HL-60 (cell line): Measurements from ENCODE around the gene ARAP2.

Experiments used
- DNase-seq, 2 experiments: peaks; one replicate each; pipeline ENCODE4 v3.0.0-alpha.2; 2010 to 2020; ENCODE audit warnings: low read depth in 1 of 2, low spot score in 1 of 2
- H3K27ac ChIP-seq: fragments of 250-450 bp; sonication (Bioruptor Pico); replicated peaks from 2 replicates; pipeline ENCODE4 v1.5.1; 2020; ENCODE audit warnings: mild to moderate bottlenecking, moderate library complexity
- H3K27me3 ChIP-seq: fragments of 250-450 bp; sonication (Bioruptor Pico); 2 replicates; pipeline ENCODE4 v1.5.1; 2021; ENCODE audit warnings: mild to moderate bottlenecking, moderate library complexity; ENCODE audit not compliant: insufficient read depth, poor library complexity, severe bottlenecking
- H3K4me3 ChIP-seq: replicated peaks from 2 replicates; pipeline ENCODE4 v1.5.1; 2011; ENCODE audit warnings: mild to moderate bottlenecking, control low read depth, low read length; ENCODE audit not compliant: insufficient read depth
- CTCF ChIP-seq: IDR thresholded peaks from one replicate; pipeline ENCODE4 v1.5.1; 2011; ENCODE audit warnings: low read length, control low read depth, inconsistent platforms; ENCODE audit not compliant: insufficient read depth
- GABPA ChIP-seq: IDR thresholded peaks from 2 replicates; pipeline ENCODE4 v1.6.1; 2012; ENCODE audit warnings: low read depth
- POLR2AphosphoS5 ChIP-seq: IDR thresholded peaks from 2 replicates; pipeline ENCODE4 v1.6.1; 2012; ENCODE audit warnings: low read depth
- REST ChIP-seq: IDR thresholded peaks from 2 replicates; pipeline ENCODE4 v1.6.1; 2012; ENCODE audit warnings: low read depth; ENCODE audit not compliant: insufficient replicate concordance
- SPI1 ChIP-seq: IDR thresholded peaks from 2 replicates; pipeline ENCODE4 v1.6.1; 2012; ENCODE audit warnings: low read depth, mild to moderate bottlenecking, borderline replicate concordance

Gene ARAP2

GRCh38 chr4:36041340-36041739 lies 203.0 kb downstream of the ARAP2 start:
- TF ChIP-seq GABPA, result no peak
- no peak for TF ChIP-seq CTCF
- TF ChIP-seq POLR2AphosphoS5, result no peak
- TF ChIP-seq SPI1, result no peak
- TF ChIP-seq REST, result no peak
- no peak for DNase-seq
- Histone ChIP-seq H3K27ac (no peak overlapping the region), H3K4me3 (no peak overlapping the region), H3K27me3 (no peaks in the 10 kb centered on the region)

GRCh38 chr4:36039026-36039425 lies 205.3 kb downstream of the ARAP2 start:
- TF ChIP-seq CTCF (no peak), REST (no peak), SPI1 (no peak), POLR2AphosphoS5 (no peak), GABPA (no peak)
- Histone ChIP-seq H3K4me3 (no peak overlapping the region), H3K27me3 (no peaks in the 10 kb centered on the region), H3K27ac (no peak overlapping the region)
- DNase-seq, result no peak

- no peak overlapping the region for H3K4me3 ChIP-seq
- no peak for TF ChIP-seq REST
- TF ChIP-seq GABPA, result no peak
- no peak for TF ChIP-seq POLR2AphosphoS5
- TF ChIP-seq SPI1, result no peak
- TF ChIP-seq CTCF, result no peak
- H3K27me3 ChIP-seq, result no peaks in the 10 kb centered on the region
- DNase-seq, result no peak
- no peak overlapping the region for H3K27ac ChIP-seq
These were observed 205.8 kb downstream of the ARAP2 start for GRCh38 chr4:36038491-36038890.
